NCI-H187 treated with DMSO at 0.1 percent for 48 hours (cell line): ENCODE data around the gene ATP2A3.
"Not testable (repeated sequence)": the region's sequence is repeated elsewhere in the genome, so short reads cannot be mapped to it uniquely, and the experiment has no call there.

ENCODE experiments used
- DNase-seq: peaks from one replicate; lab custom pipeline; 2025; lab: John Stamatoyannopoulos, UW

ATP2A3 gene

DNA sequence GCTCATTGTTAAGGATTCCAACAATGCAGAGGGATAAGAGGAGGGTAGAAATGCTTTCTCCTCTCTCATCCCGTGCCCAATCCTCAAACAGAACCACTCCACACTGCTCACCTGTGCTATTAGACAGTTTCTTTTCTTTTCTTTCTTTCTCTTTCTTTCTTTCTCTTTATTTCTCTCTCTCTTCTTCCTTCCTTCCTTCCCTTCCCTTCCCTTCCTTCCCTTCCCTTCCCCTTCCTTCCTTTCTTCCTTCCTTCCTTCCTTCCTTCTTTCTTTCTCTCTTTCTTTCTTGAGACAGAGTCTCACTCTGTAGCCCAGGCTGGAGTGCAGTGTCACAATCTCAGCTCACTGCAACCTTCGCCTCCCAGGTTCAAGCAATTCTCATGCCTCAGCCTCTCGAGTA lies 27.5 kb upstream of the ATP2A3 start:
- DNase-seq: not testable (repeated sequence)

DNA sequence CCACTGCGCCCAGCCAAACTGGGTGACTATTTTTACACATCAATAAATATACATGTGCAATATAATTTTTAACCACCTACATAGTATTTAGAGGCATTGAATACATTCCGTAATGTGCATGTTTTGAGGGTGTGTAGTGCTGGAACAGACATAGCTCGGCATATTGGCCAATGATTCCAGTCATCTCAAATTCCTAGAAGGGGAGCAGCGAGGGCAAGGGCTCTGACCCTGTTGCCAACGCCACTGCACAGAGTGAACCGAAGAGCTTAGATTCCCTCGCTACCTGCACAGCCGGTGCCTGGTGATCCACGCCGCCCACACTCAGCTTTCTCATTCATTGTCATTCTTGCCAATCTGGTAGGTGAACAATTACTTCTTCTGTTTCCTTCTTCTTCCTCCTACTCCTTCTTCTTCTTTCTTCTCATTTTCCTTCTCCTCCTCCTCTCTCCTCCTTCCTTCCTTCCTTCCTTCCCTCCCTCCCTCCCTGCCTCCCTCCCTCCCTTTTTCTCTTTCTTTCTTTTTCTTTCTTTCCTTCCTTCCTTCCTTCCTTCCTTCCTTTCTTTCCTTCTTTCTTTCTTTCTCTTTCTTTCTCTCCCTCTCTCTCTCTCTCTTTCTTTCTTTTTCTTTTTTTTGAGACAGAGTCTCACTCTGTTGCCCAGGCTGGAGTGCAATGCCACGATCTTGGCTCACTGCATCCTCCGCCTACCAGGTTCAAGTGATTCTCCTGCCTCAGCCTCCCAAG lies 26.3 kb upstream of the ATP2A3 start:
- no peak for DNase-seq

DNA sequence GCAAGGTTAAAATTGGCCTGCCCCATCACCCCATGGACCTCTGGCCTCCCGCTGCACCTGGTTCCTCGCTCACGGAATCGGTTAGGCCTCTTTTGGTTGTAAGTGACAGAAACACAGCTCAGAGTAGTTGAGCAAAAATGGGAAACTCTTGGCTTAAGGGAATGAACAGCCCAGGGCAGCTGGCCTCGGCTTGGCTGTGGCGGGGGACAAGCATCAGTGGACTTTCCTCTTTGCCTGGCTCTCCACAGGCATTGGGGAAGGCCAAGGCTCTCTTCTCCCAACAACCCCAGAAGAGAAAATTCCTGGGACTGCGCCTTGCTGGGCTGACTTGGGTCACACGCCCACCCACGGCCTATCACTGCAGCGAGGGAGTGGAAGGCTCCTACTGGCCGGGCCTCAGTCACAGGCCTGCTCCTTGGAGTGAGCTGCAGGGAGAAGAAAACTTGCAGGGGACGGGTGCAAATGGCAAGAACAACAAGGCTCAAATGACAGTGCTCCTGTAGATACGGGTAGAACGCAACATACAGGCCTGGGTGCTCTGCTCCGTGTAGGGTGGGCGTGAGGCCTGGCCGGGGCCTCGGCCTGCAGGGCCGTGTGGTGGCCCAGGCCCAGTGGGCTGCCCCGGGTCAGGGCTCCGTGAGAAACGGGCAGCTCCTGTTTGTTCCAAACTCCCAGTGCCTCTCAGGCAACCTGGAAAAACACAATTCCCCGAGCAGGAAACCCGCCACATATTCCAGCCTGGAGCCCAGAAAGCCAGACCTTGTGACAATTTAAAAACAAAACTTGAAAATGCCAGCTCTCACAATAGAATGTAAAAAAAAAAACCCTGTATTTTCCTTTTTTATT lies 25.0 kb upstream of the ATP2A3 start:
- DNase-seq: no peak

- no peak for DNase-seq
Observed at GRCh38 chr17:3988297-3989040, 24.2 kb upstream of the ATP2A3 start.

GRCh38 chr17:3986939-3987335 lies 22.7 kb upstream of the ATP2A3 start:
- no peak for DNase-seq

GRCh38 chr17:3986270-3986938 lies 22.2 kb upstream of the ATP2A3 start:
- no peak for DNase-seq

DNA sequence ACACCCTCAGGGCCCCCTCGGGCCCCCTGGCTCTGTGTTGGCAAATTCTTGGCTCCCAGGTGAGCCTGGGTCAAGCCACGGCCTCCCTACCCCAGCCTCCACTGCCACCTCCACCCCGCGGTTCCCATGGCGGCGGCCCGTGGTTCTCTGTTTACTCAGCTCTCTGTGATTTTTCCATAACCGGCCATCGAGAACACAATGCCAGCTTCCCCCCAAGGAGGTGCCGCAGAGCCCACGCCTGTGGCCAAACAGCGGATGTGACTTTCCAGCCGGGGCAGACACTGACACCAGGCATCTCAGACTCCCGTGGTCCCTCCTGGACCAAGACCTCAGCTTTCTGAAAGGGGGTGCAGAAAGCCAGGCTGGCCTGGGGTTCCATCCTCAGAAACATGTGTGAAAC lies 21.6 kb upstream of the ATP2A3 start:
- DNase-seq: no peak

- no peak for DNase-seq
Observed at GRCh38 chr17:3983606-3984484, 19.6 kb upstream of the ATP2A3 start.

DNA sequence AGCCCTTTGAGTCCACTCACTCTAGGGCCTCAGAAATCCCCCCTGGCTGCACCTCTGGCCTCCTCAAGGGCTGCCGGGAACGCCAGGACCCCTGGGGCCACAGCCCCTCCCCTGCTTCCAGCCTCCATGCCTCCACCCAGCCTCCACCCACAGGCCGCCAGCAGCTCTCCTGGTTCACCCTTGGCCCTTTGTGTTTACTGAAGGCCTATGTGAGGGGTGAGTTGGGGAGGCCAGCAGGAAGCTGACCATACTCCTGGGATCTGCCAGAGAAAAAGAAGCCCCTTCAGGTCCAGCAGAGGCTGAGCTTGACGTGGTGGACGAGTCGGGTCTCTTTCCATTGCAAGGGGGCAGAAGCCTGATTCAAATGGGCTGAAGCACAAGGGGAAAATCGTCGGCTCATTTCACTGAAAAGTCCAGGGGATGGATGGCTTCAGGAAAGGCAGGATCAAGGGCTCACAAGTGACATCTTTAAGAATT lies 18.3 kb upstream of the ATP2A3 start:
- no peak for DNase-seq

- DNase-seq: no peak
Observed at GRCh38 chr17:3982113-3982512, 17.9 kb upstream of the ATP2A3 start.

DNA sequence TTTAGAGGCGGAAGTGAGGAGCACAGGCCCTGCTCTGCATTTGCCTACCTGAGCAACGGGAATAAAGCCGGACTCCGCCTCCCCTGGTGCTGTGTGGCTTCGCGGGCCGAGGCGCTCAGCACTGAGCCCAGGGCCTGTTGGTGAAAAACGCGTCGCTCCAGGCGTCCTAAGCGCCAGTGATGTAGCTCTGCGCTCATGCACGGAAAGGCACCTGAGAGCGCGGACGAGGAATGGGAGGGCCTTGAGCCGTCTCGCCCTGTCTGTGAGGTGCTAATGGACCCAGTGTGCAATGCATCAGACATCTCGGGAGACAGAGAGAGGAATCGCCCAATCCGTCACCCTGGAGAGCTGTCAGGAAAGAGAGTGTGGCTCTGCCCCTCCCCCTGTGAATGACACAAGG lies 17.2 kb upstream of the ATP2A3 start:
- no peak for DNase-seq

GRCh38 chr17:3980381-3981014 lies 16.3 kb upstream of the ATP2A3 start:
- DNase-seq: no peak

DNA sequence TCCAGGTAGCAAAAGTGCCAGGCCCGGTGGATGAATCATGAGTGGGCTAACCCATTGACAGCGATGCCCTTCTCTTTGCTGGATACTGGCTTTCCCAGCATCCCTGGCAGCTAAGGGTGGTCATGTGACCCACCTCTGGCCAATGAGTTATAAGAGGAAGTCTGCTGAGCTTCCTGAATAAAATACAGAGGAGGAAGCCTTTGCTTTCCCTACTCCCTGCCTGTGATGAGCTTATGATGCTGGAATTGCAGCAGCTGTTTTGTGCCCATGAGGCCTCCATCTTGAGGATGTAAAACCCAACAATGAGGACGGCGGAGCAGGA lies 15.0 kb upstream of the ATP2A3 start:
- DNase-seq: no peak

- DNase-seq: no peak
Observed at GRCh38 chr17:3978421-3979289, 14.4 kb upstream of the ATP2A3 start.

GRCh38 chr17:3977387-3977786 lies 13.2 kb upstream of the ATP2A3 start:
- no peak for DNase-seq

DNA sequence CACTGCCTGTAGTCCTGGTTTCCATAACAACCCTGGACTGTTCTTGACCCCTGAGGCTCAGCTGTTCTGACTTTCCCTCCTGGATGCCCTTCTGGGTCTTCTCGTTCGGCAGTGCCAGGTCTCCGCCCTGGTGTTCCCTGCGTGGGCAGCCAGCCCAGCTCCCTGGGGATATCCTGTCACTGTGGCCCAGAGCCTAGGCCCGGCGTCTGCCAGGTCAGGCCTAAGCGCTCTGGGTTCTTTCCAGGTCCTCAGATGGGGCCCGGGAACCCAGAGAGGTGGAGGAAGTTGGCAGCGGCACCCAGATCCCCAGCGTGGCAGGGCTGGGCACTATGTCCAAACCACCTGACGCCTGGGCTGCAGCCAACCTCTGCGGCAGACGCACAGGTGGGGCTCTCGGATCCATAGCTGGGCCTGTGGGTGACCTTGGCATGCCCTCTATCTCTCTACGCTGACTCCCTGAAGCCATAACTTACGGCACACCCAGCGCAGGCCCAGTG lies 12.5 kb upstream of the ATP2A3 start:
- DNase-seq: no peak

DNA sequence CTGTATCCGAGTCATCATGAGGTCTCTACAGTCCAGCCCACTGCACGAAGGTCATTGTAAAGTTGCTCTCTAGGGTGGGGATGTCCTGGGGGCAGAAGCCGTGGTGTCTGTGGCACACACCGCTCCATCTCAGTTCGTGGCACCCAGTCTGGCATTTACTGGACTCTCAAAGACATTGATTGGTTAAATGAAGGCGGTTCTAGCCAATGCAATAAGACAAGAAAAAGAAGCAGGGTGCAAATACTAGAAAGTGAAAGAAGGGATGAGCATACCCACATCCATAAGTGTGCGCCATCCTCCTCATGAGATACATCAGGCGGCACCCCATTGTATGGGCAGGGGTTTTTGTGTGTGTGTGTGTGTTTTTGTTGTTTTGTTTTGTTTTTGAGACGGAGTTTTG lies 10.7 kb upstream of the ATP2A3 start:
- no peak for DNase-seq

DNA sequence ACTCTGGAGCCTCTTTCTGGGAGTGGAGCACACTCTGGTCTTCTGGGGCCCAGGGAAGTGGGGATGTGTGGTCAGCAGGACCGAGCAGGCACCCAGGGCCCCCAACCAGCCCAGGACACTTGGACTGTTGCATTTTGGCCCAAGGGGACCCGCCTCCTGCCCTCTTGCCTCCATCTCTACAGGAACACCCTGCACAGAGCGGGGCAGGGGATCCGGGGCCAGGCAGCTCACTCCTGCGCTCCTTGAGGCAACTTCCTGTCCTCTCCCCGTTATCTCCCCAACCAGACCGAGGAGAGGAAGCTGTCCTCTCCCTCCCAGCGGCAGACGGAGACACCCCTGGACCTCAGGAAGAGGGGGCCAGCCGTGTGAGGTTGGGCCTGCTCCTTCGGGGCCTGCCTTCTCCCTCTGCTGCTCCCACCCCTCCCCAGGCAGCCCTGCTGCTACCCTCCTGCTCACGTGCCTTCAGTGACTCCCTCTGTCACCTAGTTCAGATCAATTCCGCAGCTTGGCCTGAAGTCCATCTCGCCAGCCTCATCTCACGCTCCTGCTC lies 10.0 kb upstream of the ATP2A3 start:
- no peak for DNase-seq

GRCh38 chr17:3973495-3974137 lies 9.4 kb upstream of the ATP2A3 start:
- DNase-seq: no peak
